ENCODE data around the gene YPEL2.

YPEL2 gene

DNA sequence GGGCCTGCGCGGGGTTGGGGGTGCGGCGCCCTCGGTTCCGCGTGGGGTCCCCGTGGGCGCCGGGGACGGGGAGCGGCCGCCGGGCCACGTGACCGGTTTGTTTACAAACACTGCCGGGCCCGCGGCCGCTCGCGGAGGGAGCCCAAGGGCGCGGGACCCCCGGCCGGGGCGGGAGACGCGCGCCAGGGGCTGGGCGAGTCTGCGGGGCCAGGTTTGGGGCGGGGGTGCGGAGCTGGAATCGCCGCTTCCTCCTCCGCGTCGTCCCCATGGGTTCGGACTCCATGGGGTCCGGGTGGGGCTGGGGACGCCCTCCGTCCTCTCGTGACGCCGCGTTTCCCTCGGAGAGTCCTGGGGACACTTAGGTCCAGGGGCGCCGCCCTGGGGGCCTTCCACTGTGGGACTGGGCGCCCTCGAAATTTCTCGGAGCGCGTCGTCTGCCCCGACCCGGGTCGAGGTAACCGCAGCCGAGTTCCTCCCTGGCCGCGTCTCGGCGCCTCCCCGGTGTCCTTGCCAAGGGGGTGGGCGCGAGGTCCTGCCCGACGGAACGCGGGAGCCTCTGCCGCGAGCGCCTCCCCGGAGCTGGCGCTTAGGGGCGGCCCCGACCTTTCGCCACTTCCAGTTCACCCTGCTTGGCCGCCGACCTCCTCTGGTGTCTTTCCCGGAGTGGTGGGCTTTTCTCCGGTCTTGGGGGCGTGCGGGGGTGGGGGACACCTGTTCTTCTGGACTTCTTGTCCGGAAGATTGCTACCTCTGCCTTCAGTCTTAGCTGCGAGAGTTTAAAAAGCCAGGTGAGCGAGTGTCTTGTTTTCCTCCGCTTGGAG lies 684 bp downstream of the YPEL2 start:
- peak; percentile 9 to 23 for DNase-seq

DNA sequence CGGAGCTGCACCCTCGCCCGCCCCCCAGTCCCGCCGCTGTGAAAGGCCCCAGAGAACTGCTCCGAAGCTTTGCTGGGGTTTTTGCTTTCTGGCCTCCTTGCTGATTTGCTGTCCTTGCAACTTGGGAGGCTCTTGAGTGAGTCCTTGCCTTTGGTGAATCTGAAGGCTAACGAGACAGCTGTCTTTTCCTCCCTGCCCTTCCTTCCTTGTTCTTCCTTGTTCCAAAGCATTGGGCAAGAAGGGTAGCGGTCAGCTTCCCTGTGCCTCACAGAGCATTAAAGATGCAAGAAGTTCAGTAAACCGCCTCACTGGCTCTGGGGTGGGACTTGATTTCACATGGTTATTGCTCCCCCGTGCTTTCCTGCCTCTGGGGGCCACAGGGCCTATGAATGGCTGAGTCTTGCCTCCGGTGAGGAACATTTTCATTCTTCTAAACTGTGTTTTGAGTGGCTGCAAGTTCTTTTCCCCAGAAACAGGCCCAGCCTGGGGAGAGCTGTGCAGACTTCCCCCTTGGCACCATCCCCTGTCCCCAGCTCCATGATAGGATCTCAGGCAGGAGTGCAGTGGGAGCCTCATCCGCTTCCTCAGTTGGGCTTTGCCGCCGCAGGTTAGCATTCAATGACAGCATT lies 1.4 kb downstream of the YPEL2 start:
- DNase-seq: peak in 1 of 2 donors; percentile 14

GRCh38 chr17:59333836-59334235 lies 2.4 kb downstream of the YPEL2 start:
- no peak for DNase-seq

DNA sequence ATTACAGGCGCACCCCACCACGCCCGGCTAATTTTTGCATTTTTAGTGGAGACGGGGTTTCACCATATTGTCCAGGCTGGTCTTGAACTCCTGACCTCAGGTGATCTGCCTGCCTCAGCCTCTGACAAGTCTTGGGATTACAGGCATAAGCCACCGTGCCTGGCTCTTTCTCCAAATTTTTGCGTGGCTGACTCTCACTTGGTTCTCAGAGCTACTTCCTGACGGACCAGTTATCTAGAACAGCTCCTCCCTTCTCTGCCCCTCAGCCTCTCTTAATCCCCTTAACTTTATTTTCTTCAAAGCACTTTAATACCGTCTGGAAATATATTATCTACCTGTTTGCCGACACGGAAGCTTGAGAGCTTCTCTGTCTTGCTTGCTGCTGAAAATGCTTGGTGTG lies 4.2 kb downstream of the YPEL2 start:
- no peak for DNase-seq

GRCh38 chr17:59337741-59338299 lies 6.4 kb downstream of the YPEL2 start:
- no peak for DNase-seq

- no peak for DNase-seq
These were observed 7.0 kb downstream of the YPEL2 start for GRCh38 chr17:59338498-59338897.

DNA sequence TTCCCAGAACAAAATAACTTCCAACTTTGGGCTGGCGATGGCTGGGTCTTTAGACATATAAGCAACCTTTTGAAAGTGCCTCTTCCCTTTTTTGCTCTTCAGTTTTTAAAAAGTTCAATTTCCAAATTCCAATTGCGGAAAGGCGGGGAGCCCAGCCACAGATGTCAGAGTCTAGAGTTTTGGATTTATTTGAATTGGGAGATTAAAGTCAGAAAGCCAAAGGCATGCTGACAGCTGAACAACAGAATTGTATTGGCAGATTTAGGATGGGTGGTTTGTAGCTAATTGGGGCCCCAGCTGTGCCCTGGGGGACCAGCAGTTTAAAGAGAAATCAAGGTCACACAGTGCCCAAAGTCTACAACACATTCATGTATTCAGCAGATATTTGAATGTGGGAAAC lies 10.5 kb downstream of the YPEL2 start:
- no peak for DNase-seq

GRCh38 chr17:59342681-59343131 lies 11.3 kb downstream of the YPEL2 start:
- DNase-seq: peak in 1 of 2 donors; percentile 12

GRCh38 chr17:59345476-59345875 lies 14.0 kb downstream of the YPEL2 start:
- no peak for DNase-seq

DNA sequence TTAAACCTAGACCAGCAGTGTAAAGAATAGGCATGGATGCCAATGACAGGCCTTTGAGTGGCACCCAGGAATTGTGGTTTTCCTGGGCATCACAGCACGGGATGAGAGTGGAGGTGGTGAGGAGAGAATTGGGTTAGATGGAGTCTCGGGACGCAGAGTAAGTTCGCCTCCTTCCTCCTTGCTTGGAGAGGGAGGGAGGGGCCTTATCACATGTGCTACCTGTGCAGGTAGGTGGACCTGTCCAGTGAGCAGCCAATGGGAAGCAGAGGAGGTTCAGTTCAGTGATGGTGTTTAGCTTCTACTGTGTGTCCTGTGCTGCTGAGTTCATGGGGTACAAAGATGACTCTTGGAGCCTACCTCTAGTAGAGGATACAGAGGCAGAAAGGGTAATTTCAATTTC lies 14.9 kb downstream of the YPEL2 start:
- DNase-seq: no peak

- no peak for DNase-seq
These were observed 15.5 kb downstream of the YPEL2 start for GRCh38 chr17:59346876-59347407.

GRCh38 chr17:59347975-59348391 lies 16.5 kb downstream of the YPEL2 start:
- no peak for DNase-seq

- DNase-seq: no peak
These were observed 17.7 kb downstream of the YPEL2 start for GRCh38 chr17:59349178-59349577.

- peak in 1 of 2 donors; percentile 8 for DNase-seq
These were observed 21.8 kb downstream of the YPEL2 start for GRCh38 chr17:59353106-59353854.

DNA sequence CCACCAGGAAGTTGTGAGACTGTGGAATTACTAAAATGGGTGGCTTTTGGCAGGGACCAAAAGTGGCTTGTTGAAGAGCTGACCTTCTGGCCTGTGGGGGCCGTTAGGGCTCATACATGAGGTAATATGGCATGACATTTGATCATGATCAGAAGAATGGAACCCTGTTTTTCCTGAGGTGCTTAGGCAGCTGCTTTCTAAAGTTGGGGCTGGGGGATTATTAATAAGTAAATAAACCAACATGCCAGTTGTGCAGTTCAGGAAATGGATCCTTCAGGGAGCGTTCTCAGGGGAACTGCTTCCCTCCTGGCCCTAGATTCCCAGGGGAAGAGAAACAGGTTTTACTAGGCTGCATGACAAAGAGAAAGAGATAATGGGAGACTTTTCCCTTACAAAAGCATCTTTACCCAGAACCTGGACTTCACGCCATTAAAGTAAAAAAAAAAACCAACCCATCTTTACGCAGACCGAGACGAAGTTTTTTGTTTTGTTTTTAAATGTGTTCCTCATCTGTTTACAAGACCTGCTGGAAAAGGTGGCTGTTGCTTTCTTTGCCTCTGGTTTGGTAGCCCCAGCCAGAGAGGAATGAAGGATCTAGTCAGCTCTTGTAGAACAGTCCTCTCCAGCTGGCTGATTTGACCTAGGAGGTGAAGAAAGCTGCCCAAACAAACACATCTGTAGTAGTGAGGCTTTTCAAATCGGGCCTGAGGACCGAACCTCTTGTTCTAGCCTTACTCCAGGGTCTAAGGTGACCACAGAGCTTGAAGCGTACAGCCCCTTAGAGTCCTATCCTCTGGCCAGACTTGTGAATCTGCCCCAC lies 22.7 kb downstream of the YPEL2 start:
- no peak for DNase-seq

DNA sequence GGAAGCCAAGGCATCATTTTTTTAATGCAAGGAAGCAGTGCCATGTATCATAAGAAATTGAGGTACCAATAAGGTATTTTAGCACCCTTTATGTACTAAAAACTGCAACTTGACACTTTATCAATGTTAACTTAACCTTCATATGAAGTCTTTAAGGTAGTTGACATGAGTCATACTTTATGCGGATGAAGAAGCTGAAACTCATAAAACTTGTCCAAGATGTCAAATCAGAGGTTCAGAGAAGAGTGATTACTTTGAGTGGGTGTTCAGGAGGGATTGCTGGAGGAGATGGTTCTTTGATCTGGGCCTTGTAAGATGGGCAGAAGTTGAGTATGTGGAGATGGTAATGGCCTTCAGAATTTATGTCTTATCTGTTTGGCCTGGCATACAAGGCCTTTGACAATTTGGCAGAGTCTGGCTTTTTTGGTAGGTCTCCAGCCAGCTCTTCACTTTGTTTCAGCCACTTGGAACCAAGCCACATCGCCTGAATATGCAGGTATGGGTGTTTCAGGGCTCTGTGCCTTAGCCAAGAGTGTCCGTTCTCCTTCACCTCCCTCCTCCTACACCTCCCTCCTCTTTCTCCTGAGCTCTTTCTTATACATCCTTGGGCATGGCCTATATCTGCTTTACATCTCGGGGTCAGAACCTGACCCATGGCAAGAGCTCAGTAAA lies 23.7 kb downstream of the YPEL2 start:
- DNase-seq: no peak

GRCh38 chr17:59355702-59356325 lies 24.4 kb downstream of the YPEL2 start:
- no peak for DNase-seq

DNA sequence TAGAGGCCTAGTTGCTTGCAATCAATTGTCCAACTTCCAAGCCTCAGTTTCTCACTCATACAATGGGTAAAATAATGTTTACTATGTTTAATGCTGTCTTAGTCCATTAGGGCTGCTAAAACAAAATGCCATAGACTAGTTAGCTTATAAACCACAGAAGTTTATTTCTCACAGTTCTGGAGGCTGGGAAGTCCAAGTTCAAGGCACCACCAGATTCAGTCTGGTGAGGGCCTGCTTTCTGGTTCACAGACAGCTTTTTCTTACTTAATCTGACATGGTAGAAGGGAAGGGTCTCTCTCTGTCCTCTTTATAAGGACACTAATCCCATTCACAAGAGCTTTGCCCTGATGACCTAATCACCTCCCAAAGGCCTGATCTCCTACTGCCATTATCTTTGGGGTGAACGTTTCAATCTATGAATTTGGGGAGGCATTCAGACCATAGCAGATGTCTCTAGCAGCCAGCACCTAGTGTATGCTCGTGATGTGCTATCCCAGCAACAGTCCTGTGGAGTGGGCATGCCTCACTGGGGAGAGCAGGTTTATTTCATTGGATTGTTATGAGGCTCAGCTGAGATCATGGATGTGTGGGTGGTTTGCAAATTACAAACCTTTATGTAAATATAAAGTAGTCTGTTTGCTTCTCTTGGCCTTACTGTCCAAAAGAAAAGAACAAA lies 25.2 kb downstream of the YPEL2 start:
- DNase-seq: no peak

GRCh38 chr17:59357219-59357697 lies 25.8 kb downstream of the YPEL2 start:
- DNase-seq: no peak

- DNase-seq: no peak
These were observed 26.5 kb downstream of the YPEL2 start for GRCh38 chr17:59357929-59358328.
